Endometrial microvascular endothelial cells (primary cell): ENCODE measurements around the gene SPAG16. TPM values are rescaled to one million over a fixed set of nuclear protein-coding genes. Genes with fewer than 3 reads are reported as not detected.
"Not testable (repeated sequence)": the region's sequence is repeated elsewhere in the genome, so short reads cannot be mapped to it uniquely, and the experiment has no call there.

ENCODE experiments used
- in situ Hi-C: cut with HindIII; loops from 2 replicates; pipeline ENCODE4 v1.10.0; 2017; ENCODE audit warnings: low sequenced_read_pairs, low pct_unique_long_range_greater_than_20kb; ENCODE audit errors: inconsistent ontology term
- total RNA-seq: library from RNA; depleted of rRNA; stranded (reverse); fragments of >200 nt; gene quantifications from one replicate; pipeline ENCODE4 v1.2.3, GENCODE V29; 2015; ENCODE audit errors: inconsistent ontology term

SPAG16 gene
- total RNA-seq, 1 donor from 2014 or later, result 13.3 TPM

GRCh38 chr2:213649176-213649575, 364.9 kb downstream of the SPAG16 start:
- in situ Hi-C loops, result no loop called here

- in situ Hi-C loops, result no loop called here
Measured at GRCh38 chr2:213664817-213665216, 380.6 kb downstream of the SPAG16 start.

- in situ Hi-C loops, result no loop called here
Measured at GRCh38 chr2:213669657-213670056, 385.4 kb downstream of the SPAG16 start.

- in situ Hi-C loops, result no loop called here
Measured at GRCh38 chr2:213678437-213679218, 394.4 kb downstream of the SPAG16 start.

- in situ Hi-C loops, result no loop called here
Measured at GRCh38 chr2:213679894-213680293, 395.6 kb downstream of the SPAG16 start.

GRCh38 chr2:213682276-213682675, 398.0 kb downstream of the SPAG16 start:
- in situ Hi-C loops, result no loop called here

- in situ Hi-C loops, result no loop called here
Measured at GRCh38 chr2:213688133-213688532, 403.9 kb downstream of the SPAG16 start.

- in situ Hi-C loops, result not testable (repeated sequence)
Measured at GRCh38 chr2:213688825-213689224, 404.6 kb downstream of the SPAG16 start.

DNA sequence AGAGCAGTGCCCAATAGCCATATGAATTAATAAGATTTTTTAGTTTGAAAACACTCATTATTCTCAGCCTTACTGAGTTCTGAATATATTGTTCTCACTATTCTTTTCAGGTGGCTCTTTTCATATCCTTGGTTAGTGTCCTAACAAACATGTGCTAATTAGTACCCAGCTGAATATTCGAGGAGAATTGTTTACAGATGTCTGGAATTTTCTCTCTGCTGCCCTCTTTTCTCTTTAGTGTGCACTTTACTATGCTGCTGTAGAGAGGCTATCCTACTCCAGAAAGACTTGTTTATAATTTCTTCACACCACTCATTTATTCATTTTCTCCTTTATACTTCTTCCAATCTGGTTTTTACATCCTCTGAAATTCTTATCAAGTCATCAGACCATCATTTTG, 405.3 kb downstream of the SPAG16 start:
- in situ Hi-C loops, result no loop called here

DNA sequence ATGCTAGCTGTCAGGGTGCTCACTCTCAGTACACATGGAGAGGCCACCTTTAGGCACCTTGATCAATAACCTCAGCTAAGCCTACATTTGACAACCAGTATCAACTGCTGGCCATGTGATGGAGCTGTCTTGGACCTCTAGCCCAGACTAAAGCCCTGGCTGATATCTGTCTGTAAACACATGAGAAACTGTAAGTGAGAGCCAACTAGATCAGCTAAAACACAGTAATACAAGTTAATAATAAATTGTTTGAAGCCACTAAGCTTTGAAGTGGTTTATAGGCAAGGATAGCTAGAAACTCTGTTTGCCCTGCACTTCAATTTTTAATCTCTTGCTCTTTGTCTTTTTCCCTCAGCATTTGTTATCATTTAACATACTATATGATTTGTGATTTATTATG, 407.1 kb downstream of the SPAG16 start:
- in situ Hi-C loops, result no loop called here

- in situ Hi-C loops, result no loop called here
Measured at GRCh38 chr2:213696442-213696841, 412.2 kb downstream of the SPAG16 start.

GRCh38 chr2:213701365-213701764, 417.1 kb downstream of the SPAG16 start:
- in situ Hi-C loops, result not testable (repeated sequence)

- in situ Hi-C loops, result no loop called here
Measured at GRCh38 chr2:213703406-213704098, 419.3 kb downstream of the SPAG16 start.

DNA sequence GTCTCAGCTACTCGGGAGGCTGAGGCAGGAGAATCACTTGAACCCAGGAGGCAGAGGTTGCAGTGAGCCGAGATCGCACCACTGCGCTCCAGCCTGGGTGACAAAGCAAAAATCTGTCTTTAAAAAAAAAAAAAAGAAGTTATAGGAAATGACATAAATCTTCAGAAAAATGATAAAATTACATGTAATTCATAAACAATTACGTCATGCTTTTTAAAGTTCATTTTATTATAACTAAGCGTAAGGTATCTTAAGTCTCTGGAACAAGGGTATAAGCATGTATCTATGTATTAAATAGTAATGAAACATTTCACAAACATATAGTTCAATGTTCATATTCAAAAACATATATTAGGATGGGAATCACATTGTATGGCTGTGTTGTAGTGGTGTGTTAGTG, 425.9 kb downstream of the SPAG16 start:
- in situ Hi-C loops, result no loop called here

DNA sequence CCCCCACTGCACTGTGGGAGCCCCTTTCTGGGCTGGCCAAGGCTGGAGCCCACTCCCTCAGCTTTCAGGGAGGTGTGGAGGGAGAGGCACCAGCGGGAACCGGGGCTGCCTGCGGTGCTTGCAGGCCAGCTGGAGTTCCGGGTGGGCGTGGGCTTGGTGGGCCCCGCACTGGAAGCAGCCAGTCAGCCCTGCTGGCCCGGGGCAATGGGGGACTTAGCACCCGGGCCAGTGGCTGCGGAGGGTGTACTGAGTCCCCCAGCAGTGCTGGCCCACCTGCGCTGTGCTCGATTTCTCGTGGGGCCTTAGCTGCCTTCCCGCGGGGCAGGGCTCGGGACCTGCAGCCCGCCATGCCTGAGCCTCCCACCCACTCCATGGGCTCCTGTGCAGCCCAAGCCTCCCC, 434.1 kb downstream of the SPAG16 start:
- in situ Hi-C loops, result not testable (repeated sequence)

DNA sequence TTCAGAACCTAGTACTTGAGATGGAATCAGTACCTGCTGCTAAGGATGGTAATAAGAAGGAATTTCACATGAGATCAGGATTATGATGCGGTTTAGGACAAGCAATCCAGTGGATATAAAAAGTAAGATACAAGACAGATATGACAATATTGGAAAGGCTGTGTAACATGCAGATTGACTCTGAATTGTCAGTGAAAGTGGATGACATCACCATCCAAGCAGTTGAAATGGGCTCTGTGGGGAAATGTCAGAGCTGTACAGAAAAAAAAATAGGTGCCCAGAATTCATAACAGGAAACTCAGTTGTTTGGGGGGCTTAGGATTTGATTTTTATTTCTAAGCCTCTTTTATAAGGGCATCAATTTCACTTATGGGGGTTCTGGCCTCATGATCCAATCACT, 438.3 kb downstream of the SPAG16 start:
- in situ Hi-C loops, result no loop called here

DNA sequence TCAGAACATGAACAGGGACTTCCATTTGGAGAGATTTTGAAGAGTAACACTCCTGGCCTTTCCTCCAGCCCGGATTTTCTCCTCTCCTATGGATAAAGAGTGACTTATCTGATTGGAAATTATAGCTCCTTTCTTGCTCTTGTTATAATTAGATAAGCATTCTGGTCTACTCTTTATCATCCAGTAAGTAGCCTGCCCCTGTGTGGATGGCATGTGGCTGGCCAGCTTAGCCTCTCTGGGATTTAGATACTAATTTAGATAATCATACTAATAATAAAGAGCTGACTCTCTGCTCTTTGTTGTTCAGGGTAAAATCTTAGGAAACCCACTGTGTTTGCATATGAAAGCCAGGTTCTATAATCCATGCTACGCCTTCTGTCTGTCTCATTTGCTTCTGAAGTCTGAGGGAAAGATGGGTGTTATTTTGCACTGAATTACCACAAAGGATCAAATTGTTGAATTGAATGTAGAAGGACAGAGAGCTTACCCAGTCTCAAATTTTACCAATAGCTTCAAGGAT, 438.8 kb downstream of the SPAG16 start:
- in situ Hi-C loops, result no loop called here

GRCh38 chr2:213723707-213724106, 439.4 kb downstream of the SPAG16 start:
- in situ Hi-C loops, result no loop called here

DNA sequence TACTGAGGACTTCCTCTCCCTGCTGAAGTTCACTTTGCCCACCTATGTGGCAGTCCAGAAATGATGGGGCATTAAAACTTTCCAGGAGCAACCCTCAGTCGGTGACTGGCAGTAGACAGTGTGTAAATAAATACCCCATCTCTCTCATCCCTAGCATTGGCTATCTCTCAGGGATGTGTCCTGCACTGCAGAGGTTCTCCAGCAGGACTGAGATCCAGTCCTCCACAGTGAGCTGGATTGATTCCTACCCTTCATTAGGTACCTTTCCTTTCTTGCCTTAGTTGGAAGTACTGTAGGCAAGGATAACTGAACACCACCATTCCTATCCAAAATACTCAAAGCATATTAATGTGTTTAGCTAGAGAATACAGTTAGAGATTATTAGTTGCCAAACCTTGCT, 441.8 kb downstream of the SPAG16 start:
- in situ Hi-C loops, result no loop called here

GRCh38 chr2:213733893-213734292, 449.6 kb downstream of the SPAG16 start:
- in situ Hi-C loops, result no loop called here
